GM23338 (cell line): ENCODE results near the gene NET1.

Source experiments
- CREB1 ChIP-seq: fragments of 250-450 bp; sonication (Bioruptor Pico); IDR thresholded peaks from 2 replicates; pipeline ENCODE4 v1.5.0; 2020; ENCODE audit warnings: low read depth, mild to moderate bottlenecking, moderate library complexity
- EZH2 ChIP-seq: fragments of 200-600 bp; sonication (generic); IDR thresholded peaks from one replicate; pipeline ENCODE4 v1.8.0; 2017; ENCODE audit warnings: antibody characterized with exemption, mild to moderate bottlenecking, low read depth; ENCODE audit not compliant: unreplicated experiment
- EZH2phosphoT487 ChIP-seq: fragments of 200-600 bp; sonication (generic); IDR thresholded peaks from one replicate; pipeline ENCODE4 v1.8.1; 2018; ENCODE audit warnings: antibody characterized with exemption; ENCODE audit not compliant: unreplicated experiment
- JUNB ChIP-seq: IDR thresholded peaks from one replicate; pipeline ENCODE4 v1.6.1; 2016; ENCODE audit warnings: antibody characterized with exemption; ENCODE audit not compliant: unreplicated experiment
- NANOG ChIP-seq: IDR thresholded peaks from 2 replicates; pipeline ENCODE4 v1.6.1; 2016; ENCODE audit warnings: antibody characterized with exemption, borderline replicate concordance
- POLR2AphosphoS5 ChIP-seq: IDR thresholded peaks from 2 replicates; pipeline ENCODE4 v1.6.1; 2016; ENCODE audit warnings: antibody characterized with exemption, low read depth
- TF ChIP-seq, protein P1 (sequence below): IDR thresholded peaks from one replicate; pipeline ENCODE4 v1.6.1; 2018; ENCODE audit warnings: antibody characterized with exemption; ENCODE audit not compliant: unreplicated experiment
- TF ChIP-seq, protein P2 (sequence below), 2 experiments: fragments of 200-600 bp in 1 of 2; sonication (generic) in 1 of 2; conservative IDR thresholded peaks; 2 replicates each; pipeline versions ENCODE4 v1.5.1 to v1.6.1; 2016 to 2017; ENCODE audit warnings: antibody characterized with exemption in 2 of 2, low read depth in 2 of 2, mild to moderate bottlenecking in 2 of 2, moderate library complexity in 1 of 2

DNA sequence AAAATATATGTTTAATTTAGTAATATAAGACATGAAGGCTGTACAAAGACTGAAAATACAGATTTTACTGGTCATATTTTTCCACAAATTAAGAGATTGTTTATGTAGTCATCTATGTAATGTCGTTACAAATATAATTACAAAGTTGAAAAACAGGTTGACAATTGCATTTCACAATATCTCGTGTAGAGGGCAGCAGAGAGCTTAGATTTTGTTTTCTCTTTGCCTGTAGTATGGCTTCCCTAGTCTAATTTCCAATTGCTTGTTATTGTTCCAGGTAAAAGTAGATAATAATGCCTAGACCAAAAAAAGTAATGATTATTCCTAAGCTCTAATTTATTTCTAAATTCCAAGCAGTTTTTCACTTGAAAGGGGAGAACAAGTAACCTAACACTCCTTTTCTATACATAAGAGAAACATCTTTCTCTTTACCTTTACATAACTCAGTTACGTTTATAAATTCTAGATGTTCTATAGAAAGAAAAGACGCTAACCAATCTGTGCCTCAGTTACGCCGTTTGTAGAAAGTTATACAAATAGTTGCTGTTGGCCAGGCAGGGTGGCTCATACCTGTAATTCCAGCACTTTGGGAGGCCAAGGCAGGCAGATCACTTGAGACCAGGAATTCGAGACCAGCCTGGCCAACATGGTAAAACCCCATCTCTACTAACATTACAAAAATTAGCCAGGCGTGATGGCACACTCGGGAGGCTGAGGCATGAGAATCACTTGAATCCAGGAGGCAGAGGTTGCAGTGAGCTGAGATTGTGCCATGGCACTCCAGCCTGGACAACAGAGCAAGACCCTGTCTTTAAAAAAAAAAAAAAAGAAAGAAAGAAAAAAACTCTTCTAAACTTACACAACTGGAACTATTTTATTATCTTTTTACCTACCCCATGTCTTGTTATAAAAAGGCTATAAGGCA lies 30.0 kb downstream of the NET1 start:
- TF ChIP-seq, protein P1, sequence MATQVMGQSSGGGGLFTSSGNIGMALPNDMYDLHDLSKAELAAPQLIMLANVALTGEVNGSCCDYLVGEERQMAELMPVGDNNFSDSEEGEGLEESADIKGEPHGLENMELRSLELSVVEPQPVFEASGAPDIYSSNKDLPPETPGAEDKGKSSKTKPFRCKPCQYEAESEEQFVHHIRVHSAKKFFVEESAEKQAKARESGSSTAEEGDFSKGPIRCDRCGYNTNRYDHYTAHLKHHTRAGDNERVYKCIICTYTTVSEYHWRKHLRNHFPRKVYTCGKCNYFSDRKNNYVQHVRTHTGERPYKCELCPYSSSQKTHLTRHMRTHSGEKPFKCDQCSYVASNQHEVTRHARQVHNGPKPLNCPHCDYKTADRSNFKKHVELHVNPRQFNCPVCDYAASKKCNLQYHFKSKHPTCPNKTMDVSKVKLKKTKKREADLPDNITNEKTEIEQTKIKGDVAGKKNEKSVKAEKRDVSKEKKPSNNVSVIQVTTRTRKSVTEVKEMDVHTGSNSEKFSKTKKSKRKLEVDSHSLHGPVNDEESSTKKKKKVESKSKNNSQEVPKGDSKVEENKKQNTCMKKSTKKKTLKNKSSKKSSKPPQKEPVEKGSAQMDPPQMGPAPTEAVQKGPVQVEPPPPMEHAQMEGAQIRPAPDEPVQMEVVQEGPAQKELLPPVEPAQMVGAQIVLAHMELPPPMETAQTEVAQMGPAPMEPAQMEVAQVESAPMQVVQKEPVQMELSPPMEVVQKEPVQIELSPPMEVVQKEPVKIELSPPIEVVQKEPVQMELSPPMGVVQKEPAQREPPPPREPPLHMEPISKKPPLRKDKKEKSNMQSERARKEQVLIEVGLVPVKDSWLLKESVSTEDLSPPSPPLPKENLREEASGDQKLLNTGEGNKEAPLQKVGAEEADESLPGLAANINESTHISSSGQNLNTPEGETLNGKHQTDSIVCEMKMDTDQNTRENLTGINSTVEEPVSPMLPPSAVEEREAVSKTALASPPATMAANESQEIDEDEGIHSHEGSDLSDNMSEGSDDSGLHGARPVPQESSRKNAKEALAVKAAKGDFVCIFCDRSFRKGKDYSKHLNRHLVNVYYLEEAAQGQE, result no peak
- TF ChIP-seq, protein P2, sequence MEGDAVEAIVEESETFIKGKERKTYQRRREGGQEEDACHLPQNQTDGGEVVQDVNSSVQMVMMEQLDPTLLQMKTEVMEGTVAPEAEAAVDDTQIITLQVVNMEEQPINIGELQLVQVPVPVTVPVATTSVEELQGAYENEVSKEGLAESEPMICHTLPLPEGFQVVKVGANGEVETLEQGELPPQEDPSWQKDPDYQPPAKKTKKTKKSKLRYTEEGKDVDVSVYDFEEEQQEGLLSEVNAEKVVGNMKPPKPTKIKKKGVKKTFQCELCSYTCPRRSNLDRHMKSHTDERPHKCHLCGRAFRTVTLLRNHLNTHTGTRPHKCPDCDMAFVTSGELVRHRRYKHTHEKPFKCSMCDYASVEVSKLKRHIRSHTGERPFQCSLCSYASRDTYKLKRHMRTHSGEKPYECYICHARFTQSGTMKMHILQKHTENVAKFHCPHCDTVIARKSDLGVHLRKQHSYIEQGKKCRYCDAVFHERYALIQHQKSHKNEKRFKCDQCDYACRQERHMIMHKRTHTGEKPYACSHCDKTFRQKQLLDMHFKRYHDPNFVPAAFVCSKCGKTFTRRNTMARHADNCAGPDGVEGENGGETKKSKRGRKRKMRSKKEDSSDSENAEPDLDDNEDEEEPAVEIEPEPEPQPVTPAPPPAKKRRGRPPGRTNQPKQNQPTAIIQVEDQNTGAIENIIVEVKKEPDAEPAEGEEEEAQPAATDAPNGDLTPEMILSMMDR (conservative IDR thresholded peaks at IDR 0.05; ENCODE audit: low read depth in 2 of 2), result peak; percentile 68 to 82
- TF ChIP-seq EZH2phosphoT487, result no peak
- no peak for TF ChIP-seq EZH2
- TF ChIP-seq POLR2AphosphoS5, result no peak
- TF ChIP-seq CREB1 (CRISPR knock-in tag), result no peak
- TF ChIP-seq JUNB, result no peak
- no peak for TF ChIP-seq NANOG
